GM12892 (cell line): ENCODE measurements around the gene GLIS1.
"Not testable (repeated sequence)": the region's sequence is repeated elsewhere in the genome, so short reads cannot be mapped to it uniquely, and the experiment has no call there.

Source experiments
- POLR2A ChIP-seq: IDR thresholded peaks from 2 replicates; pipeline ENCODE4 v1.6.1; 2011; ENCODE audit warnings: low read depth, low read length, control low read depth
- POLR2AphosphoS5 ChIP-seq: IDR thresholded peaks from 2 replicates; pipeline ENCODE4 v1.6.1; 2011; ENCODE audit warnings: low read depth, low read length, control low read depth
- TAF1 ChIP-seq: IDR thresholded peaks from 2 replicates; pipeline ENCODE4 v1.6.1; 2011; ENCODE audit warnings: low read depth, mild to moderate bottlenecking, control low read depth, low read length, borderline replicate concordance

- not testable (repeated sequence) for TF ChIP-seq POLR2AphosphoS5, POLR2A, TAF1
Measured at GRCh38 chr1:53555620-53556326, 183.2 kb downstream of the GLIS1 start.
